HG02938 (cell line): ENCODE measurements around the gene ANKRD33B.

ENCODE experiments used
- ATAC-seq: cut with Tn5 transposase; IDR thresholded peaks from one replicate; pipeline ENCODE4 v1.9.1; 2021; ENCODE audit warnings: mild to moderate bottlenecking, moderate library complexity; ENCODE audit not compliant: unreplicated experiment

The ANKRD33B gene

DNA sequence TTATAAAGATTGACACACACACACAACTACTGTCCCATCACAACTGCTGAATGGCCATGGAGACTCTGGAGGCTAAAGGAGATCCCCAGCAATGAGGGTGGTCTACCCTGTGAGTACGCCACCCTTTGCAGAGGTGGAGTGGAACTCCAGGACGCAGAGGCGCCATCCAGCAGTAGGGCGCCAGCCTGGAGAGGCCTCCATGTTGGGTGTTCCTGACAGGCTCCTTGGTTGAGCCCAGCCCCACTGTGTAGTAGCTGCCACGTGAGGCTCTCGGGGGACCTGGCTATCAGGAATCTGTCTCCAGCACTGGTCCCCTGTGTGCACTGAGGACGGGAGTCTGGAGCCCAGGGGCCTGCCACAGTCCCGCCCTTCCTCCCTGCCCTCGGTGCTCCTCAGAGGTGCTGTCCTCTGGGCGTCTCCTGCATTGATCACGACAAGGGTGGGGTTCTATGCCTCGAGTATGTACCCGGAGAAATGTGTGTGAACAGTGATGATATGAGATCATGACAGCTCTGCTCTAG lies 124.8 kb downstream of the ANKRD33B start:
- no peak for ATAC-seq

DNA sequence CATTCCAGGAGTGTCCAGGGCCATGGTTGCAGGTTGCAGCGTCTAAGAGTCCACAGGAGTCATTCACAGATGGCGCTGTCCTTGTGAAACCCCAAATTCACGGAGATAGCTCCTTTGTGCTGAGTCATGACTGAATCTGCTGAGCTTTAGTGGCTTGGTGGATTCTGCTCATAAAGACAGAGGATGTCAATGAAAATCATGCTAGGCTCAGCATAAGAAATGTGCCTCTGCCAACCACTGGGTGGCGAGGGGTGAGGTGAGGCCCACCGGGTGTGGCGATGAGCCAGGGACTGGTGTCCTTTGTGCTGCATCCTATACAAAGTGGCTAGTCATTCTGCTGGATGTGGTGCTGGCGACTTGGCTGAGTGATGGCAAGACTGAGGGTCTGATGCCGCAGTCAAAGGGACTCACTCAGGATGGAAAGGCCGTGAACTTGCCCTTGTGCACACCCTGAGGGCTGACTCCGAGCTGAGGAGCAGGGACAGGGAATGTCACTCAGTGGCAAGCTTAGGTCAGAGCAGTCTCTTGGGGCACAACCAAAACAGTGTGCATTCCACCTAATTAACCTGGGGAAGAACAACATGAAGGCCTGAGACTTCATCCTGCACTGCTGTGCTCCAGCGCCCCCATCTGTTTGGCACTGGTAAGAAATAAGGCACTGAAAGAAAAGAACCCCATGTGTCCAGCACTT lies 125.7 kb downstream of the ANKRD33B start:
- ATAC-seq = no peak

DNA sequence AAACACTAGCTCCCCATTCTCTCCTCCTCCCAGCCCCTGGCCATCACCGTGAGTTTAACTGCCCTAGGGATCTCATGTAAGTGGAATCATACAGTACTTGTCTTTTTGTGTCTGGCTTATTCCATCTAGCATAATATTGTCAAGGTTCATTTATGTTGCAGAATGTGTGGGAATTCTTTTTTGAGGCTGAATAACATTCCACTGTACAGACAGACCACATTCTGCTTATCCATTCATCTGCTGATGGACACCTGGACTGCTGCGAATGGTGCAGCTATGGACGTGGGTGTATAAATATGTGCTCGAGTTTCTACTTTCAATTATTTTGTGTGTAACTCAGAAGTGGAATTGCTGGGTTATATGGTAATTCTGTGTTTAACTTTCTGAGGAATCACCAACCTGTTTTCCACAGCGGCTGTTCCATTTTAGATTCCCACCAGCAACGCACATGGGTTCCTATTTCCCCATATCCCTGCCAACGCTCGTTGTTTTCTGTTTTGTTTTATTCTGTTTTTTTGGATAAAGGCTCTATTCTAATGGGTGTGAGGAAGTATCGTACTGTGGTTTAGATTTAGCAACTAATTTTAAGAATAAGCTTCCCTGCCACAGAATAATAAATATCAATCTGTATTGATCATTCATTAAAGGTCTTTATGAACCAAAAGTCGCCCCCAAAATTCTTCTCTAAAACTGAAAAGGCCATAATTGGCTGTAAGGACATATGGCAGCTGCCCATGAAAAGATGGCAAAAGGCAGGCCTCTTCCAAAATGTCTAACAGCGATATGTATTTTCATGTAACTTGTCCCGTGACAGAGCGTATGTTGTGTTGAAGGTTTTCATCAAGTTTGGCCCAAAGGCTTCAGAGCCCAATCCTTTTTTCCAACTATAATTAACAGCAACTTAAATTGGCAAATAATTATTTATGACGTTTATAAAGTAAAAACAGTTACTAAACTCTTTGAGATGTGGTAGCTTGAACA lies 126.9 kb downstream of the ANKRD33B start:
- ATAC-seq = no peak

DNA sequence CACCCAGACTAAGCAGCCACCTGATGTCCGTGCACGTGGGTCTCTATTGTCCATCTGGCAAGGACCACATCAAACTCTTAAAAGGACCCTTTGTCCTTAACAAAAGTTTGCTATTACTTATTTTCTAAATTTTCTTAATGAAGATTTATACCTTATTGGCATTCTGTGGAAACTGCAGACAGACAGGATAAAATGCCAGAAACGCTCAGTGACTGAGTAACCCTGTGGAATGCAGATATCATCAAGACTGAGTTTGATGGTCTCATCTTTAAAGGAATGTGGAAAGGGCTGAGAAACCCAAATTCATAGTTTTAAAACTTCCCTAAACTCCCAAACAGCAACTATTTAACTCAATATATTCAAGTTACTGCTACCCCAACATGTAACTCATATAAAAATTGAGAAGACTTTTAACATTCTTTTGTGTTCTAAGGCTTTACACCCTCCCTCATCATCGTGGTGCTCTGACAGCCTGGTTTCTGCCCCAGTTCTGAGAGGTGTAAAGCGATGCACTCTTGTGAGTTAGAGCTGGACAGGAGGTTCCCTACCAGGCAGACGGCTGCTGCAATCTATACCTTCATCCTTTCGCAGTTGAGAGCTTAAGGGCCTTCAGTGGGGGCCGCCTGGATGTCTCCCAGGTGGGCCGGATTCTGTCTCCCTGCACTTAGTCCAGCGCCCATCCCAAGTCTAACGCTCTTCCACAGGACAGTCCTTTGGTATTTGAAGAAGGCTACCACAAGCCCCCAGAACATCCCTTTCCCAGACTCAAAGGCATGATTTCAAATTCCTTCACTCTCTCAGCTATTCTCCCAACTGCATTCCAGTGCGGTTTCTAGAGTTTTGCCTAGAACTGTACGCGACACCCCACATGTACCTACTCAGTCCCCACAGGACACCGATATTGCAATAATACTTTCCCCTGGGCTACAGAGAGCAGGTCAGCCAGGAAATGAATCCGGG lies 128.2 kb downstream of the ANKRD33B start:
- ATAC-seq = no peak

DNA sequence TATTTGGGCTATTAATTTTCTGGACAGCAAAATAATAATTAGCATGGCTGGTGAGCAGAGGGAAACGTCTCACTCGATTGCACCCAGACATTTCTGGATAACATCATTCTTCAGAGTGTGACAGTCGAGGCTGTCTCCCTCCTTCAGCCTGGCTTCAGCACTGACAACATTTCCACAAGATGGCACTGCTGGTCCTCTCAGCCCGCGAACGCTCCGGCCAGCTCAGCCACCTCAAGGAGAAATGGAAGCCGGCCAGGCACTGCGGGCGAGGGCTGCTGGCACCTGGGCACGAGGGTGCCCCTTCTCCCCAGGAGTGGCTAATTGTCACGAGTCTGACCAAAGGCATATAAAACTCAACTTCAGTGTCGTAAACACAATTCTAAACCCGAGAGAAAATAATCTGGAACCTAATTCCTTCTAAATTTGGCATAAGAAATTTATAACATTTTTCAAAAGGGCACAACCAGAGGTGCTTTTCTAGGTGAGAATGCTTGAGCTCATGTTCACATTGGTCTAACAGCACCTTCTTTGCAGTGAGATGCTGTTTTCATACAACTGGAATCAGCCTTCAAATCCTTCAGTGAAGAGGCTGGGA lies 131.3 kb downstream of the ANKRD33B start:
- no peak for ATAC-seq

DNA sequence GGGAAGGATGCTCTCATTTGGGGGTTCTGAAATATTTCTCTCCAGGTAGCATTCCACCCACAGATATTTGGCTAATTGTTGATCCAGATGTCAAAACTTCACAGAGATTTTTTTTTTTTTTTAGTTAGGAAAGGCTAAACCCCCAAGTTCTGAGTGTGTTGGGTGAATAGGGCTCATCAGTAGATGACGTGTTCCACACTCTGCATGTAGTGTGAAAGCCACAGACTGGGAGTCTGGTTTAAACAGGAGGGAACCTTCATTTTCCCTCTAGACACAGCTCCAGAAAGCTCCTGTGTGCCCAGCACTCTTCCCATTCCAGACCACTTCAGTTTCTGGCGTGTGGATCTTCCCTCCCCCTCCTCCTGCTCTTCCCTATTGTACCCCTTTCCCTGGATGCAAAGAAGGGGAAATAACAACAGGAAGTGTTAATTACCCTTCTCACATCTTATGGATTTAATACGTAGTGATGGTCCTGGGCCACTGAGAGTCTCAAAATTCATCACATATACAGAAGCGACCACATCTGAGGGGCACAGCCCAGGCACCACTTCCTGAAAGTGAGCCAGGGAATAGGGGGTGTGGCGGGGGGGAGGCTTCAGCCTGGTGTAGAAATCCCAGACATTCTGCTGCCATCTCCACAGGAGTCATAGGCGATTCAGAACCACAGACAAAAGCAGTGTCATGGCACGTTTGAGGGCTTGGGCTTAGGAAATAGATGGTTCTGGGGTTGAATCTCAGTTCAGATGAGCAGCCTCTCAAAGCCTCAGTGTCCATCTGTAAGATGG lies 132.1 kb downstream of the ANKRD33B start:
- no peak for ATAC-seq

DNA sequence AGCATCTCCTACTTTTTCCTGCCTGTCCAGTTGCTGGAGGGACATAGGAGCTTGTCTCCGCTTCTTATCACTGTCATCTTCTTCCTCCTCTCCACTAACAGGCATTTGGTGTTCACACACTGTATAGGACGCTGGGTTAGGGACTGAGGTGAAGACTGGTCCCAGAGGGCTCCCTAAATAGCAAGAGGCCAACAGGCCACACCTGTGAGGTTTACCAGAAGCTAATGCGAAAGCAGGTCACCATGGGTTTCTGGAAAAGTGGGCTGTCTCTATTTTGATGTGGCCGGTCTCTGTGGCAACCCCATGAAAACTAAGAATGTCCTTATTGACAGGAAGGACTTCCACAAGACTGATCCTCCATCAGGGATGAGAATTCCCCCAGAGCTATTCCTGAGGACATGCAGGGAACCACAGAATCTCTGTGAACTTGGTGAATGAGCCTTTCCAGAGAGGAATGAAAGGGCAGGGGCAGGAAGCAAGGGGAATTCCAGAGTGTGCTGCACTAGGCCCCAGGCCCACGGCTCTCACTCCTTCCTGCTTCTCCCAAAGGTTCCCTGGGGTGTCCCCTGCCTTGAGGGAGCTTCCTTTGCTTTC lies 135.5 kb downstream of the ANKRD33B start:
- ATAC-seq = peak; percentile 64

DNA sequence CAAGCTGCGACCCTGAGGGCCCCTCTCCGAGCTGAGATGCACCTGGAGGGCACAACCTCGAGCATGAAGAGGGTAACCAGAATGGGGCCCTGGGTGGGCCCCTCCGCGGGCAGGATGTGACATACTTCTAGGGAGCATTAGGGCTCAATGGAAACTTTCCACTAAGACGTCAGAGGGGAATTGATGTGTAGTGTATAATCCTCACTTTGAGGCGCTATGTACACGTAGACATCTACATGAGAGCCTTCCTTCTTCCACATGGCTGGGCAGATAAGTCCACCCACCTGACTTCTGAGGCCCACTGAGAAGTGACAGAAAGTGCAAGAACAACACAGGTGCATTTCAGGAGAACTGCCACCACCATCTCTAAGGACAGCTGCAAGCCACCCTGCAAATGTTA lies 136.1 kb downstream of the ANKRD33B start:
- peak; percentile 65 for ATAC-seq

DNA sequence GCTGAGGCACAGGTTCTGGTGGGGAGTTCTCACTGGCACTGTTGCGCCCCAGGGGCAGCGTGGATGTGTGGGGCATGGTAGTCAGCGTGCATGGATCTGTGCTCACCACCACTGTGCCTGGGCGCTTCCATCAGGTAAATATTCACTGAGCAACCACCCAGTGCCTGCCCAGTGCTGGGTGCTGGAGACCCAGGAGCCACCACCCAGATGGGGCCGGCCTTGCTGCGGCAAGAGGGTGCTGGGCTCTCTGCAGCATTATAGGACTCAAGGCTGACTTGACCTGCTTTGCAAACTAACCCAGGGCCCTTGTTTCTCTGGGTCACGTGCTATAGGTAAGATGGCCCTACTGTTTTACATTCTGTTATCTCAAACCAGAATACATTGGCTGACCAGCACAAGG lies 136.6 kb downstream of the ANKRD33B start:
- ATAC-seq = no peak

DNA sequence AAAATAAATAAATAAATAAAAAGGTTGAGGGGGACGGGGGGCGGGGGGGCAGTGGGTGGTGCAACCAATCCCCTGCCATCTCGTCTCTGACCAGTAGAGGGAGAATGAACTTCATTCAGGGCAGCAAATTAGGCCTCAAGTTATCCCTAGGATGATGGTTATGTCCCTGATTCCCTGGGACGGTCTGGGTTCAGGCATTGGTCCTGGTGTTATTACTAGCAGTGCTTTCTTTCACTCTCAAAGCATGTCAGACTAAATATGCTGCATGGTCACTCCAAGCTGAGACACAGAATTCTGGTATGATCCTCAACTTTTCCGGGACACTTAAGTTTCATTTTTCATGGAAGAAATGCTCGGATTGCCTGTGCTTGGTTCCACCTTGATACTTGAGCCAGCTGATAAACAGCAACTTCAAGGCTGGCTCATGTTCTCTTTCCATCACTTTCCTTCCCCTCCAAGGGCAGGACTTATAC lies 137.7 kb downstream of the ANKRD33B start:
- ATAC-seq = no peak

DNA sequence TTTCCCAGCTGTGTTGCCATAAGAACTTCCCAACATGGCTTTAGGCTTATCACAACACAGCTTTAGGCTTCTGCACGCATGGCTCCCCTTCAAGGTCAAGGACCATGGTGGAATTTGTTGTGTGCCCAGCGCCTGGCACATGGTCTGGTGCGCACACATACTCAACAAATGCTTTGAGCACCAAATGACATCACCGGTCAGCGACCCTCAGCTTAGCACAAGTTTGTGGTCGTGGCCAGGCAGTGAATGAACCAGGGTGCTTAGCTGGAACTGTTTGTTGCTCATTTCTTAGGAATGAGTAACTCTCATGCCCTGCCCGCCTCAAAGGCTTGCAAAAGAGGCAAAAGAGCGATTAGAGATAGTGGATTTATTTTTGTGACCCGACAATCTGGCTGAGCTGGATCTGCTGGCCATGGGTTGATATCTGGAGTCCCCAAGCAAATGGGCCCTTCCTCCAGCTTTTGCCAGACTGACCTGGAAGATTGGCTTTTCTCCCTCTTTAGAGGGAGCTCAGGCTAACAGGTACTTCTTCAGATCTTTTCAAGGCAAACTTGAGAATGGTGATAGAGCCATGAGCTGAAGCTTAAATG lies 138.3 kb downstream of the ANKRD33B start:
- no peak for ATAC-seq

DNA sequence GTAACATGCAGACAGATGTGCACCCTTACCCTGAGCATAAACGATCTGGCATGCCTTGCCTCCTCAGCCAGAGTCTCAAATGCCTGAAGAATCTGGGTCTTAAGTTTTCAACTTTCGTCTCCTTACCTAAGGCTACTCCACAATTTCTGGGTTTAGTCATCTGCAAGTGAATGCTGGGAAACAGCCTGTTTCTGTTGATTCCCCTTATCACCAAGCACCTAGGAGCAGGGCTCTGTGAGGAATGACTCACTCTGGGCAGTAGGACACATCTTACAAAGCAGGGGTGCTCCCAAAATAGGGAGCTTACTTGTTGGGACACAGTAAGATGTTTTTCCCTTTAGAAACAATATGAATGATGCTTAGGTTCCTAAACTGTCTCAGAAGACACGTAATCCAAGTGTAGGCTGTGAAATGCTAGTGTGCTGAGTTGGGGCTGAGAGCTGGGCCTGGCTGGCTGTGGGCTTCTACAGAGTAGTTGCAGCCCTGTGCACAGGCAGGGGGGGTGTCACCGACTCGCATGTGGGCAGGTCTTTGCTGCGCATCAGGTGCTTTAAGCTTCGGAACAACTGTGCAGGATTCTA lies 139.1 kb downstream of the ANKRD33B start:
- no peak for ATAC-seq

DNA sequence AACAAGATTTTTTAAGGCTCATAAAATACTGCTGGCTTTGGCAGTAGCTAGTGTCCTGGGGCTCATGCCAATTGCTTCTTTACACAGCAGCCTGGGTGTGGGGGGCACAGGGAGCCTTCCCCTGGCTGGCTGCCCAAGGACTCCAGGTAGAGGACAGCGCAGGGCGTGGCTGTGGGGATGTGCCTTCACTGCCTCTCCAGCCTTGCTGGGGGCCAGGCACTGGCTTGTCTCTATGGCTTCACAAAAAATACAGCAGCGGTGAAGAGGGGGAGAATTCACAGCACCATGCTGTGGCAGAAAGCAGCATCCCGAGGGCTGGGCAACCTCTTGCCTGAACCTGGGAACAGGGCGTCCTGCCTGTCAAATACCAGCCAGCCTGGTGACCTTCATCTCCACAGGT lies 139.8 kb downstream of the ANKRD33B start:
- no peak for ATAC-seq

DNA sequence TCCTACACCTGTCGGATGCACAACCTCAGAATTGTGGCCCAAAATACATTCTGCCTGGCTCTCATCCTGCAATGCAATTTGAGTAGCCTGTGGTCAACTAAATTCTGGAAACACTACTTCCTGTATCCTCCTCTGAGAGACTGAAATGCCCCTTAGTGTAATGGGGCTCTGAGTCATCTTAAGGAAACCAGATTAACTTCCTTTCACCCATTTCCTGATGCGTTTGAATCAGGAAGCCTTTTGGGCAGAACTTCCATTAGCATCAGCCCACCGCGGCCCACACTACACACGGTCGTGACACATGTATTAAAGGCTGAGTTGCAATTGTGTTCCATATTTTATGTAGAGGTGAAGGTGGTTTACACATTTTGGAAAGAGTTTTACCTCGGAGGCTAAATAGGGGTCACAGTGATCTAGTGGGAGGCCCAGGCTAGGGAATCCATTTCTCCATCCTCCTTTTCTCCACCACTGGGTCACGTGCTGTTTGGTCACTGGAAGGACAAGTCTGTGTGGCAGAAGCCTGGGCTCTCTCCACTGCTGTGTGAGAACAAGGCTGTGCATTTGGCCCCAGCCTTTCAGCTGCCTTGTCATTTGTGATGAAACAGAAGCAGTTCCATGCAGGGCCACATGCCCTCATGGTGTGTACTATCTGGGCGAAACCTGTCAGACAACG lies 141.2 kb downstream of the ANKRD33B start:
- no peak for ATAC-seq

DNA sequence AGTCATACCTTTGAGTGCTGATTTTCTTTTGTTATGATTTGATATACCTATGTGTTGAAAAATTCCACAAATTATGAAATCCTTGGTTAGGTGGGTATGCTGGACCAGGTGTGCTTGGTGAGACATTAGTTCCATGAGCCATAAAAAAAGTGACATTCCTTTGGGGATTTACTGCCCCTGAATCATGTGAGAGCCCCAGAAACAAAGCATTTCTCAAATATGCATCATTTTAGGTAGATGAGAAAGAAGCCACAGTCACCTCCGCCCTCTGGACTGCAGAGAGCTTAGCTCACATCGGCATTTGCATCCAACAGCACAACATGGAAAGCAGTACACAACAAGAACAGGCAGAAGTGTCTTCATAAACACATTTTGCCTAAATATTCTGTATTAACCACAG lies 141.9 kb downstream of the ANKRD33B start:
- ATAC-seq = no peak

DNA sequence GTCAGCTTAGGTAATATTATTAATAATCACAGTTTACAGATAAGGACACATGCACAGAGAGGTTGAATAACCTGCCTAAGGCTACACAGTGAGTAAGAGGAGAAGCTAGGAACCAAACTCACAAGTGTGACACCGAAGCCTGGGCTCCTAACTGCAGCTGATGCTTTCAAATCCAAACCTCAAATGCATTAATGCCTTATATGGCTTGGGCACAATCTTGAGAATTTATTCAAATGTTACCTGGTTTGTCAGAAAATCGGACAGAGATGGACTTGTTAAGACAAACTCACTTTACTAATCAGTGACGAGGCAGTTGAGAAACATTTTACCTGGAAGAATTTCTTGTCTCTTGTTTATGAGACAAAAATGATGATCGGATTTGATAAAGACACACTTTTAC lies 142.5 kb downstream of the ANKRD33B start:
- ATAC-seq = no peak
